Measurements from ENCODE around the gene RGSL1.

GRCh38 chr1:182400567-182400966, 49.4 kb upstream of the RGSL1 start, which contains the start of gene TEDDM1:
- TF ChIP-seq CTCF (IDR thresholded peaks at IDR 0.05) (no peak), POLR2A (IDR thresholded peaks at IDR 0.05) (no peak)
